ENCODE results near the gene CAMSAP1.
"Not testable (repeated sequence)": the region's sequence is repeated elsewhere in the genome, so short reads cannot be mapped to it uniquely, and the experiment has no call there.

Gene CAMSAP1

GRCh38 chr9:135907431-135908092 lies at the start of gene CAMSAP1:
CAMSAP1 (minus strand) TSS chr9:135907546; CDS start chr9:135907159, 387 bp downstream.
- peak; percentile 66 to 89 for DNase-seq

- no peak for DNase-seq
Measured at GRCh38 chr9:135956802-135957174, 49.4 kb upstream of the CAMSAP1 start.

GRCh38 chr9:135955934-135956801 lies 48.8 kb upstream of the CAMSAP1 start:
- DNase-seq: no peak

GRCh38 chr9:135952664-135953206 lies 45.4 kb upstream of the CAMSAP1 start:
- DNase-seq: no peak

- DNase-seq: peak in 1 of 2 experiments; percentile 40
Measured at GRCh38 chr9:135951889-135952663, 44.7 kb upstream of the CAMSAP1 start.

- not testable (repeated sequence) for DNase-seq
Measured at GRCh38 chr9:135951310-135951709, 44.0 kb upstream of the CAMSAP1 start.

GRCh38 chr9:135950841-135951240 lies 43.5 kb upstream of the CAMSAP1 start:
- not testable (repeated sequence) for DNase-seq

GRCh38 chr9:135950135-135950682 lies 42.9 kb upstream of the CAMSAP1 start:
- DNase-seq: no peak

GRCh38 chr9:135949501-135950134 lies 42.3 kb upstream of the CAMSAP1 start:
- DNase-seq: no peak

GRCh38 chr9:135948968-135949367 lies 41.6 kb upstream of the CAMSAP1 start:
- DNase-seq: no peak

- no peak for DNase-seq
Measured at GRCh38 chr9:135948446-135948845, 41.1 kb upstream of the CAMSAP1 start.

- DNase-seq: no peak
Measured at GRCh38 chr9:135947582-135947981, 40.2 kb upstream of the CAMSAP1 start.

GRCh38 chr9:135947105-135947504 lies 39.8 kb upstream of the CAMSAP1 start:
- DNase-seq: not testable (repeated sequence)

- DNase-seq: no peak
Measured at GRCh38 chr9:135946392-135946994, 39.1 kb upstream of the CAMSAP1 start.

- DNase-seq: no peak
Measured at GRCh38 chr9:135945969-135946368, 38.6 kb upstream of the CAMSAP1 start.

GRCh38 chr9:135944444-135945252 lies 37.3 kb upstream of the CAMSAP1 start:
- no peak for DNase-seq

- not testable (repeated sequence) for DNase-seq
Measured at GRCh38 chr9:135943604-135944003, 36.3 kb upstream of the CAMSAP1 start.

GRCh38 chr9:135941288-135941995 lies 34.1 kb upstream of the CAMSAP1 start:
- DNase-seq: no peak

- no peak for DNase-seq
Measured at GRCh38 chr9:135939351-135940265, 32.3 kb upstream of the CAMSAP1 start.

Measured in SW 1271 (cell line).